Activated T-helper 1 cell treated with anti-CD3 and anti-CD28 coated beads, Interleukin-2, amount 50 U/mL, for 16 hours (primary cell): ENCODE results near the gene RGS9BP.
"Not testable (repeated sequence)": the region's sequence is repeated elsewhere in the genome, so short reads cannot be mapped to it uniquely, and the experiment has no call there.

ENCODE experiments used
- DNase-seq, 2 donors: peaks; one replicate each; pipeline ENCODE4 v3.0.0-alpha.2; 2020; ENCODE audit warnings: low read depth in 1 of 2, low spot score in 1 of 2

Gene RGS9BP

DNA sequence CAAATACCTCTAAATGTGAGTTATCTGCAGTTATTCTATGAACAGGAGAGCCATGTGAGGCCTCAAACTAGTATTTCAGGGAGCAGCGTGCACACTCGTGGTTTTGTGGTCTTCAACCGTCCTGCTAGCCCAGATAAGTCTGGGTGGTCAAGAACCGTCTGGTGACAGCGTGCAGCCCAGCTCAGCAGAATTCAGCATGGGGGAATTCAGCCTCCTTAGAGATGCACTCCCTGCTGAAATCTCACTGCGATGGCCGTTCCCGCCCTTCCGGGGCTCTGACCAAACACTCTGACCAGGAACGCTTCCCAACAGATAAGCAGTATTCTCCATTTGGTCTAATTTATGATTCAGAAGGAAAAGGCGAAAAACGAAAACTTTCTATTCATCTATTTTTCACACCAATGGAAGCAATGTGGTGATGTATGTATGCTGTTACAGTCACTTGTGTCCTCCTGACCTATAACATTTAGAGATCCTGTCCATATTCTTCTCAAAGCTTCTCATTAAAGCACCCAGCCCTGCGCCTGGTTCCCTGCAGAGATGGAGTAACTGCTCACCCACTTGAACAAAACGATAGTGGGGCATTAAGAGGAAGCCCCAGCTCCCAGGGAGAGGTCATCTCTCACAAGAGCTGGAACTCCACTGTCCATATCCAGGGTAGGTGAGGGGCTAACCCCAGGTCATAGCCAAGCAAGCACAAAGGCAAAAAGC lies 3.6 kb upstream of the RGS9BP start:
- DNase-seq = no peak

DNA sequence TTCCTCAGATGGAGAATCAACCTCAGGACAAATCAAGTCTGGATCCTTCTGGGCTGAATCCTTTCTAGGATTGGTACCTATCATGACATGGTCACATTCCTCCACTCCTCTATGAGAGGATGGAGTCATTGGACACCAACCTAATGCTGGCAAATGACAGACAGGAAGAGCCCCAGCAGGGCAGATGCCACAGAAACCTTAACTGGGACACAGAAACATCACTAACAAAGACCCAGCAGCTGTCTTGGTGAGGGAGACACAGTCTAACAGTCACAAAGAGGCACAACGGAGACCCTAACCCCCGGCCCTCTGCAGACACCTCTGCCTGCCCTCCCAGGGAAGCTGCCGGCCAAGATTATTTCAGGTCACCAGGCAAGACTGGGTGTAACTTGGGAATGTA lies 2.8 kb upstream of the RGS9BP start:
- DNase-seq = no peak

DNA sequence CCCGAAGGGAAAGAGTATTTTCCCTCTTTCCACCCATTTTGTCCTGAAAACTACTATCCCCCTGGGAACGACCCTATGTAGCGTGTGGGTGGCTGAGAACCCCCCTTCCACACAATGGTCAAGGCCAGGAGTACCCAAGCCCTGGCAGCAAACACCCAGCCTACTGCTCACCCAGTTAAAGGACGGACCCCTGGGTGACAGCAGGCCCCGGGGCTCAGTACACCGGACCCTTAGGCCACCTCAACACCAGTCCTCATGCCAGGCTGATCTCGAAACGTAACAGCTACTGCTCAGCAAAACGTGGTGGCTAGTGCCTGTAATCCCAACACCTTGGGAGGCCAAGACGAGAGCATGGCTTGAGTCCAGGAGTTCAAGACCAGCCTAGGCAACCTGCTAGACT lies 2.1 kb upstream of the RGS9BP start:
- DNase-seq = no peak

DNA sequence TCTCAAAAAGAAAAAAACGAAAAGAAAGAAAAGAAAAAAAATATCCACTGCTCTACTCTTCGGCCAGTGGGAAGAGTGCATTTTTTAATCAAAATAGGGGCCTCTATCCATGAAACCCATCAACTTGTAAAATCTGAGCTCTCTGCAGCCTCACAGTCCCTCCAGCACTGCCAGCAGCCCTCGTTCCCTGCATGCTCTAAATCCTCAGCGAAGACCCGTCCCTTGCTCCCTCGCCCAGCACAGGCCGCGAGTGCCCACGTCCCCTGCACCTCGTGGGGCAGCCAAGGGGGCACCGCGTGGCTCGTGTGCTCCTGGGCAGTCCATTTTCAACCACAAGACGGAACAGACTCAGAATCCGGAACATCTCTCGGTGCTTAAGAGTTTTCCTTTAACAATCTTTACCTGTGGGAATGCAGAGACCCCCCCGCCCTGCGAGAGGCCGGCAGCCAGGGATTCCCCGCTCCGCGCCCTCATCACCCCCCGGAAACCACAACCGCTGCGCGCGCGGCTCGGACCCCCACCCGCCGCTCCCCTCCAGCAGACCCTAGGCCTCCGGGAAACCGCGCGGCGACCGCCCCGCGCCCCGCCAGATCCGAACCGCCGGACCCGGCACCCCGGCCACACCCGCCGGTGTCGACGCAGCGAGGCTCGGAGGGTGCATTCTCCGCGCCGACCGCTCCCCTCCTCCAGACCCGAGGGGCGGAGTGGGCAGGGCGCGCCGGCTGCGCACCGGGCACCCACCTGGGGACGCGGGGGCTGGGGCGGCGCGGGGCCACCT lies 1.3 kb upstream of the RGS9BP start:
- DNase-seq = no peak

DNA sequence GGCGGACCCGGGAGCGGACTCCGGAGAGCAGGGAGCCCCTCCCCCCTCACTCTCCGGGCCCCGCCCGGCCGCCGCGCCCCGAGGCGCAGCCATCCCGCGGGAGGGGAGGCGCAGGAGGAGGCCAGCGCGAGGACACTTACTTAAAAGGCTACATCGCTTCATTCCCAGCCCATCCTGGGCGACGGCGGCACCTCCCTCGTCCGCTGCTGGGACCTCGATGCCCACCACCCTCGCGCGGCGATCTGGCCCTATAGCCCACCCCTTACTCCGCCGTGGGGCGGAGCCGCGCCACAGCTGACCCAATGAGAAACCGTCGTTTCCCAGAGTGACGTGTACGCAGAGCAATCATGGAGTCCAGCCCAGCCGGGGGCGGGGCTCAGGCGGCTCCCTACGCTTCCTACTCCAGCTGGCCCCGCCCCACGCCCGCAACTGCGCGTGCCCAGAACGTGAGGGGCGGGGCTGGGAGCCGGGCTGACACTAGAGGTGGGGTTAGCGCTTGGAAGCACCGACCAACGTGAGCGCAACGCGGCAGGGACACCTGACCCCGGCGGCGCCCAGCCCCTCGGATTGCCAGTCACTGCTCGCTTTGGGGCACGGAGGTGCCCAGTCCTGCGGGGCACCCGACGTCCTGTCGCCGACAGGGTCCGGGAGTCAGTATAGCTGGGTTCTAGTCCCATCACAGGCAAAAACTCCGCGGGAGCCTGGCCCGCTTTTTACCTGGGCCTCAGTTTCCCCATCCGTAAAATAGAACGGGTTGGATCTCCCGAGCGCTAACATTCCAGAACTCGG lies 523 bp upstream of the RGS9BP start, which contains the start of gene ANKRD27:
ANKRD27 (minus strand) TSS at position 250 of the 789 bp plus-strand sequence. CDS start 16,165 bp downstream, outside the sequence.
- DNase-seq = peak; percentile 94 to 98

DNA sequence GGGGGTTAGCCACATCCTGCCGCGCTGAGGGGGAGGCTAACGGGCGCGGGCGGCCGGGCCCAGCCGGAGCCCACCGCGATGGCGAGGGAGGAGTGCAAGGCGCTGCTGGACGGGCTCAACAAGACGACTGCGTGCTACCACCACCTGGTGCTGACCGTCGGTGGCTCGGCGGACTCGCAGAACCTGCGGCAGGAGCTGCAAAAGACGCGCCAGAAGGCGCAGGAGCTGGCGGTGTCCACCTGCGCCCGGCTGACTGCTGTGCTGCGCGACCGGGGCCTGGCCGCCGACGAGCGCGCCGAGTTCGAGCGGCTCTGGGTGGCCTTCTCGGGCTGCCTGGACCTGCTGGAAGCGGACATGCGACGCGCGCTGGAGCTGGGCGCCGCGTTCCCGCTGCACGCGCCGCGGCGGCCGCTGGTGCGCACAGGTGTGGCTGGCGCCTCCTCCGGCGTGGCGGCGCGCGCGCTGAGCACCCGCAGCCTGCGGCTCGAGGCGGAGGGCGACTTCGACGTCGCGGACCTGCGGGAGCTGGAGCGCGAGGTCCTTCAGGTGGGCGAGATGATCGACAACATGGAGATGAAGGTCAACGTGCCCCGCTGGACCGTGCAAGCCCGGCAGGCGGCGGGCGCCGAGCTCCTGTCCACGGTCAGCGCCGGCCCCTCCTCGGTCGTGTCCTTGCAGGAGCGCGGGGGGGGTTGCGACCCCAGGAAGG lies 692 bp downstream of the RGS9BP start:
- peak in 1 of 2 donors; percentile 6 for DNase-seq

DNA sequence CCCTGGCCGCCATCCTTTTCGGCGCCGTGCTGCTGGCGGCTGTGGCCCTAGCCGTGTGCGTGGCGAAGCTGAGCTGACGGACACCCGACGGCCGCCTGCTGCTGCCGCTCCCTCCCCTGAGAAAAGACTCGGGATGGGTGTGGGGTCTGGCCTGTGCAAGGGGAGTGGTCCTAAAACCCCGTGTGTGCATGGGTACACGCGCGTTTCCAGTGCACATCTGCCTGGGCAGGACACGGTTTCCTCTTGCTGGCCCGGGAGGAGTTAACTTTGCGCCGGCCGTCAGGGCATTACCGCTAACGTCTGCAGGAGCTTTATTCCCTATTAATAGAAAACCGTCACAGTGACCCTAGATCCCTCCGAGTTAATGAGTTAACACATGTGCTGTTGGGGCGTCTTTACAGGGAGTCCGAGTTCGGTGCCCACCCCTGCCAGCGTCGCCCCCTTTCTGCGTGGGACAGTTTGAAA lies 1.3 kb downstream of the RGS9BP start:
- no peak for DNase-seq

DNA sequence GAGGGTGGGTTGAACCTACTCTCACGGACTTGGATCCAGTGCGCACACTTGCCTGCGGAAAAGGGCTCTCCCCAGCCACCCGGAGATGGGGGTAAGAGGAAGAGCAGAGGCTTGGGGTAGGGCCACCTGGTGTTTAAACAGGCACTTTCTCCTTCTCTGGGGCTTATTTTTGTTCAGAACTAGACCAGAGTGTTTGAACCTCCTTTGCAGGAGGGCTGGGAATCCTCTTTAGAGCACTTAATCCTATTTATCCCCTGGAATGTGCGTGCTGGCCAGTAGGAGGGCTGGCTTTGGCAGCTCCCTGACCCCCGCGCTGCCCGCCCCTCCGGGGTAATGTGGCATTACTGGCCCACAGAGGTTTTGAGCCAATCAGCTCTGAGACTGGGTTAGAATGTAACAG lies 2.0 kb downstream of the RGS9BP start:
- no peak for DNase-seq

DNA sequence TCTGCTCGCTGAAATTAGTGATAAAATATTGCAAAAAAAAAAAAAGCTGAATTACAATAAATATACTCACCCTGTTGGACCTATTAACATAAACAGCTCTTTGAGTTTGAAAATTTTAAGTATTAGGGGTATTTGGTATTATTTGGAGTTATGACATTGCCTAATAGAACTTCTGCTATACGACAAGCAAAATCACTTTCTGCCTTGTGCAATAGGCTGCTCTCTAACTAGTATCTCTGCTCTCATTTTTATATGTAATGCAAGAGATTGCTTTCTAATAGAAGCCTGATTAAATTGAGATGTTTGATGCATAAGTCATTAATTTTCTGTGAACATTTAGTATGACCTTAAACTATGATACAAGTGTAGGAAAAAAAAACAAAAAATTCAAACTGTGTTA lies 5.3 kb downstream of the RGS9BP start:
- DNase-seq = no peak

DNA sequence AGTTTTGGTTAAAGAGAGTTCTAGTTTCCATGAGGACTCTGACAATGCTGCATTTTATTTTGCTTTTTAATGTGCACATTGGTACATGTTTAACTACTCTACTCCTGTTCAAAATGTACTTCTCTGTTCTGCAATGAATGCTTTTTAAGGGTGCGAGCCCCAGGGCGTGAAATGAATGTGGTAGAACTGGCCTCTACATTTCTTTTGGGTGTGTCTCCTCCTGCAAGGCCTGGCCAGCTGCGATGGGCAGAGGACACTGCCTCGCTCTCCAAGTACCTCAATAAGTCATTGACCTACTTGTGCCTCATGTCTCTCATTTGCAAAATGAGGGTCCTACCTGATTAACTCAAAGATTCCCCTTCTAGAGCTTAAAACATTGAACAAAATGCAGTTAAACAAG lies 6.7 kb downstream of the RGS9BP start:
- DNase-seq = no peak

DNA sequence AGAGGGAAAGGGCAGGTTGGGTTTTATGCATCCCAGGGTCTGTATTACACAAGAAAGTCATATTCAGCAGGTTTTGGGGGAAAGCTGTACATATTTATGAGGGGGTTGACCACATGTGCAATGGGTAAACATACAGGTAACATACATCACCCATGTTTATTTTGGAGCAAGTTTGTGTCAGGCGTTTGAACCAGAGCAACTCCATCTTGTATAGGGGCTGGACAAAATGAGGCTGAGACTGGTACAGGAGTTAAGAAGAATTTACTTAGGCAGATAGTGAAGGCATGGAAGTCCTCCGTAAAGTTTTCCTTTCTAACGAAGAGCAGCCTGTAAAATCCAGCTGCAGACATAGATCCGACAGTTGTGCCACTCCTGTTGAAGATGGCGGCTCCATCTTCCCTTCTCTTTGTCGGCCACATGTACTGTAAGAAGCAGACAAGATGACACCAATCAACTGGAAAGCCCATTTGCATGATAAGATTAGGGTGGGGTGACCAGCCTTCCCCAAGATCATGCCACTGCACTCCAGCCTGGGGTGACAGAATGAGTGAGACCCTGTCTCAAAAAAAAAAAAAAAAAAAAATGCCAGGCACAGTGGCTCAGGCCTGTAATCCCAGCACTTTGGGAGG lies 11.3 kb downstream of the RGS9BP start:
- no peak for DNase-seq

DNA sequence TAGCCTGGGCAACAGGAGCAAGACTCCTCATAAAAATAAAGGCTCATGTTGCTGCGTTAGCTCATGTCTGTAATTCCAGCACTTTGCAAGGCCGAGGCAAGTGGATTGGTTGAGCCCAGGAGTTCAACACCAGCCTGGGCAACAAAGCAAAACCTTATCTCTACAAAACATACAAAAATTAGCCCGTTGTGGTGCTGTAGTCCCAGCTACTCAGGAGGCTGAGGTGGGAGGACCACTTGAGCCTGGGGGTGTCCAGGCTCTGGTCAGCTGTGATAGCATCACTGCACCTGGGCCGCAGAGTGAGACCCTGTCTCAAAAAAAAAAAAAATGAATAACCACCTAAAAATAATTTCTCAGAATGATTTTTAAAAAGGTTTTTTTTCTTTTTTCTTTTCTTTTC lies 12.0 kb downstream of the RGS9BP start:
- no peak for DNase-seq

DNA sequence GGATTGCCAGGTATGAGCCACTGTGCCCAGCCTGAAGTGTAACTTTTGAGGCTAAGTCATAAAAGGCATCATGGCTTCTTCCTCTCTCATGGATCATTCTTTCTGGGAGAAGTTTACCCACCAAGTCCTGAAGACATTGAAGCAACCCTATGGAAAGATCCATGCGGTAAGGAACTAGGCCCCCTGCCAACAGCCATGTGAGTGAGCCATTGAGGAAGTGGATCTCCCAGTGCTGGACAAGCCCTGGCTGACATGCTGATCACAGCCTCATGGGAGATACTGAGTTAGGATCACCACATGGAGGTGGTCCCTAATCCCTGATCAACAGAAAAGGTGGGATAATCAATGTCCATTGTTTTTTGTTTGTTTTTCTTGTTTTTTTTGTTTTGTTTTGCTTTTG lies 12.7 kb downstream of the RGS9BP start:
- no peak for DNase-seq

DNA sequence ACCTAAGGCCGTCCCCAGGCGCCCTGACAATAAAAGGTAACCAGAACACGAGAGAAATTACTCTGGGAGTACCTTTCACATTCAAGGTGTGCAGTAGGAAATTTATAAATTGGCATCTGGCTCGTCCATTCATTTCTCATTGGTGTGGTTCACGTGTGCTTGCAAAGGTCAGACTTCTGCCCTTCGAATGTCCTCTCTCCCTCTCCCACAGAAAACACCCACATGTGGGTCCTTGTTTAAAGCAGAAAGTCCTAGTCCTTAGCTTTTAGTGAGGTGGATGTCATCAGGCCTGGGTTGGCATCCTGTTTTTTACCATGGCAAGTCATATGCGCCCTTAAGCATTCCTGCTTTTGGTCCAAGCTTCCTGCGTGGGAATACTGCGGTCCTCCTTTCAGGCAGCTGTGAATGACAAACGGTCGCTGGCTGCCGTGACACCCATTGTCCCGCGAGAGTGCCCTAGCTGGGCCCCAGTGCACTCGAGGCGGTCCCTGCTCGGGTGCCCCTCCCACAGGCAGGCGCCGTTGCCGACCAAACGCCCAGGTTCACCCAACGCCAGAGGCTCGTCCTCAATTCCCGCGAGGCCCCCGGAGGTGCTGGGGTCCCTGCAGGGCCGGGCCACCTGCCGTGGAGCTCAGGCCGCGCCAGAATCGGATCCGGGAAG lies 15.8 kb downstream of the RGS9BP start, which contains the start of gene NUDT19:
NUDT19 (plus strand) TSS at position 531 of the 661 bp plus-strand sequence. CDS start 140 bp downstream, outside the sequence.
- DNase-seq = peak; percentile 56 to 65

DNA sequence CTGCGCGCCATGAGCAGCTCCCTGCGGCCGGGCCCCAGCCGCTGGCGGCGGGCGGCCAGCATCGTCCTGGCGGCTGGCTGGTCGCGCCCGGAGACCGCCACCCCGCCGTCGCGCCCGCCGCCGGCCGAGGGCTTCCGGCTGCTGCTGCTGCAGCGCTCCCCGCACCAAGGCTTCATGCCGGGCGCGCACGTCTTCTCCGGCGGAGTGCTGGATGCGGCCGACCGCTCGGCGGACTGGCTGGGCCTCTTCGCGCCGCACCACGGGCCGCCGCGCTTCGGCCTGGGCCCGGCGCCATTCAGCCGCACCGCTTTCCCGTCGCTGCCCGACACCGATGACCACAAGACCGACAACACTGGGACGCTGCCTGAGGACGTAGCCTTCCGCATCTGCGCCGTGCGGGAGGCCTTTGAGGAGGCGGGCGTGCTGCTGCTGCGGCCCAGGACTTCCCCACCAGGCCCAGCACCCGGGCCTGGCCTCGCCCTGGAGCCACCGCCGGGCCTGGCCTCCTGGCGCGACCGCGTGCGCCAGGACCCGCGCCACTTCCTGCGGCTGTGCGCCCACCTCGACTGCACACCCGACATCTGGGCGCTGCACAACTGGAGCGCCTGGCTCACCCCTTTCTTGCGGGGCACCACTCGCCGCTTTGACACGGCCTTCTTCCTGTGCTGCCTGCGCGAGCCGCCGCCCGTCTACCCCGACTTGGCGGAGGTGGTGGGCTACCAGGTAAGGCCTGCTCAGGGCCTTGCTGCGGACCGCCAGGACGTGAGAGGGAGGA lies 16.5 kb downstream of the RGS9BP start:
- peak in 1 of 2 donors; percentile 26 for DNase-seq

DNA sequence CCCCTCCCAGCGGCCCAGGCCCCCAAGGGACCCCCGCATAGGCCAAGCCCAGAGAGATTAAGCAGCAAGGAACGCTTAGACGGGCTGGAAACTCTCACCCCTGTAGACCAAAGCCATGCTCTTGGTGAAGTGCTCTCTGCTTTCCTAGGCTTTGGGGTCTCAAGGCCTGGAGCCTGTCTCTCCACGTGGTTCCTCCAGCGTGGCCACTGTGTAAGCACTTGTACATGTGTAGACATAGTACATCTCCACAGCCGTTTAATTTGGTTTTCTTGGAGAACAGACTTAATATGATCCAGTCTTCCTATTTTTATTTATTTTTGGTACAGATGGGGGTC lies 17.0 kb downstream of the RGS9BP start:
- no peak for DNase-seq

DNA sequence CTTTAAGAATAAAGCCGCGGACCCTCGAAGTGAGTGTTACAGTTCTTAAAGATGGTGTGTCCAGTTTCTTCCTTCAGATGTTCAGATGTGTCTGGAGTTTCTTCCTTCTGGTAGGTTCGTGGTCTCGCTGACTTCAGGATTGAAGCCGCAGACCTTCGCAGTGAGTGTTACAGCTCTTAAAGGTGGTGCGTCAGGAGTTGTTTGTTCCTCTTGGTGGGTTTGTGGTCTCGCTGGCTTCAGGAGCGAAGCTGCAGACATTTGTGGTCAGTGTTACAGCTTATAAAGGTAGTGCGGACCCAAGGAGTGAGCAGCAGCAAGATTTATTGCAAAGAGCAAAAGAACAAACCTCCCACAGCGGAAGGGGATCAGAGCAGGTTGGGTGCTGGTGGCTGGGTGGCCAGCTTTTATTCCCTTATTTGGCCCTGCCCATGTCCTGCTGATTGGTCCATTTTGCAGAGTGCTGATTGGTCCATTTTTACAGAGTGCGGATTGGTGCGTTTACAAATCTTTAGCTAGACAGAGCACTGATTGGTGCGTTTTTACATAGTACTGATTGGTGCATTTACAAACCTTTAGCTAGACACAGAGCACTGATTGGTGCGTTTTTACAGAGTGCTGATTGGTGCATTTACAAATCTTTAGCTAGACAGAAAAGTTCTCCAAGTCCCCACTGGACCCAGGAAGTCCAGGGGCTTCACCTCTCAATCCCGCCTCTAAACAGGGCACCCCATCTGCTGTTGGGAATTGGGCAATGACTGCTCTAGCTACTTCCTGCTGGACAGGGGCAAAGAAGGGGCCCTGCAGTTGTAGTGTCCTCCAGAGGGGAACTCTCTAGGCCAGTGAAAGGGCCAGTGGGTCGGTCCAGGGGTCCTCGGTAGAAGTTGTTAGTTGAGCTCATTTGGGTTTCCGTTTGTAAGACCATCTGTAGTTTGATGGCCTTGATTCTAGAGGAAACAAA lies 17.8 kb downstream of the RGS9BP start:
- not testable (repeated sequence) for DNase-seq

DNA sequence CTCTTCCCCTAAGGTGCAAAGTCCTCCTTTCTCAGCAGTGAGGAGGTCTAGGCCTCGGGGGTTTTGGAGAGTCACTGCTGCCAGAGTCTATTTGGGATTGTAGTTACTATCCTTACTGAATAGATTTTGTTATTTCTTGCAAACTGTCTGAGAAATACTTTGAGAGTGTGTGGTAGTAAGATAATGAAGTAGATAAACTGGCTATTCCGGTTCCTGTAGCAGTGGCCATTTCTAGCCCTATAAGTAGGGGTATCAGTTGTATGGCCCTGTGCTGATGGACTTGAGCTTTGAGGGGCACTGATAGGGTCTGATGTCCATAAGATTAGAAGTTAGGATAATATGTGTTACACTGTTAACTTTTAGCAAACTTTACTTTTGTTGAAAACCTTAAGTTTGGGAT lies 18.7 kb downstream of the RGS9BP start:
- not testable (repeated sequence) for DNase-seq
